Calu3 (cell line): ENCODE measurements around the gene XAF1. TPM values are rescaled to one million over a fixed set of nuclear protein-coding genes. Genes with fewer than 3 reads are reported as not detected.

Source experiments
- BruUV-seq: library from RNA; stranded (reverse); fragments of 400-500 nt; replicated peaks from 2 replicates; lab custom pipeline; 2021; lab: Mats Ljungman, UMichigan
- CTCF ChIA-PET: fragments of 300-600 bp; sonication (Branson Sonifier 250); formaldehyde crosslinking; loops from one replicate; lab custom pipeline; 2022; ENCODE audit warnings: antibody characterized with exemption; lab: Charles Lee
- DNase-seq: peaks from one replicate; pipeline ENCODE4 v3.0.0; 2022
- H3K27ac Mint-ChIP-seq: one replicate; pipeline ENCODE4 v1.8.0; 2022; ENCODE audit warnings: mixed read lengths; ENCODE audit not compliant: unreplicated experiment
- H3K27me3 Mint-ChIP-seq: one replicate; pipeline ENCODE4 v1.8.0; 2022; ENCODE audit warnings: mixed read lengths; ENCODE audit not compliant: unreplicated experiment
- H3K36me3 Mint-ChIP-seq: one replicate; pipeline ENCODE4 v1.8.0; 2022; ENCODE audit warnings: mild to moderate bottlenecking, moderate library complexity, mixed read lengths; ENCODE audit not compliant: insufficient read depth, unreplicated experiment
- H3K4me1 Mint-ChIP-seq: one replicate; pipeline ENCODE4 v1.8.0; 2022; ENCODE audit warnings: mild to moderate bottlenecking, low read depth, mixed read lengths; ENCODE audit not compliant: unreplicated experiment
- H3K4me3 Mint-ChIP-seq: one replicate; pipeline ENCODE4 v1.8.0; 2022; ENCODE audit warnings: mild to moderate bottlenecking, low read depth, moderate library complexity, mixed read lengths; ENCODE audit not compliant: unreplicated experiment
- H3K9me3 Mint-ChIP-seq: one replicate; pipeline ENCODE4 v1.8.0; 2022; ENCODE audit warnings: low read depth, mixed read lengths; ENCODE audit not compliant: unreplicated experiment
- intact Hi-C: fragments of 100-400 bp; cut with micrococcal nuclease; formaldehyde crosslinking; loops from one replicate; pipeline ENCODE4 v1.10.0; 2022; ENCODE audit not compliant: unreplicated experiment
- total RNA-seq: library from RNA; stranded (reverse); gene quantifications from 2 replicates; pipeline ENCODE4 v1.2.3, GENCODE V29; 2022
- TF ChIP-seq, protein P1 (sequence below): fragments of 200-600 bp; IDR thresholded peaks from one replicate; pipeline ENCODE4 v1.8.0; 2022; ENCODE audit warnings: antibody characterized with exemption; ENCODE audit not compliant: unreplicated experiment

Gene XAF1
- total RNA-seq, 1 experiment from 2014 or later, result 57.1 TPM

DNA sequence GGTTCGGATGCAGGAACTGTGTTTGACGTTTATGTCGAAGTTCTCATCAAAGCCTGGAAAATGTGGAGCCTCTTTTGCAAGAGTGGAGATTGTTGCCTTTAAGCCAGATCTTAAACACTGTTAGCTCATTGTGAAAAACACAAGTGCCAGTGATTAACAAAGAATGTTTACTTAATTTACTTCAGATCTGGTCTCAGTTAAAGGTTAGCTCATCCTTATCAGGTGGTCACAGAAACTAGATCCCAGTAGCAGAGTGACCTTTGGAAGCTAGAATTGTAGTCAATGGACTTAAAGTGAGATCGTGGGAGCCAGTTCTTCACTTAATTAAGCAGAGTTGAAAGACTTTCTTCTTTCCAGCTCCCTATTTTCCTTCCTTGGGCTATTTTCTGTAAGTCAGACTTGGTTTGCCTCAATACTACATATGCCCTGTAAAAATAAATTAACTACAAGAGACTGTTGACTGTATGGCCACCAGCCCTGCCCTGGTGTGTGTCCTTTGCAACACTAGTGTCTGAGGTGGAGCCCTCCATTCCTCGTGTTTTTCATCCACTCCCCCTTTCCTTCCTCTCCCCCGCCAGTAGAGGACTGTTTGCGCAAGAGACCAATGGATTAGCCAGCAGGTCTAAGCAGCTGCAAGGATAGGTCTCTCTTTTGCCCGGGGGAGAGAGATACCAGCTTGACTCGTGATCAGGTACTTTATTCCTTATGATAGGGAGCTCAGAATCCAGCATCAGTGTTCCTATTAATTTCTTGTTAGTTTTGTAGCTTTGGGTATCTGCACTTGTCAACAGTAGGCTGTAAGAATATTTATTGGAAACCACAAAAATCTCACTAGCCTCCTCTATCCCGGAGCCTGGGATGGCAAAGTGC lies 40.4 kb downstream of the XAF1 start:
- H3K4me1 Mint-ChIP-seq, result no peaks in the 10 kb centered on the region
- H3K27ac Mint-ChIP-seq, result no peak overlapping the region
- DNase-seq, result no peak
- intact Hi-C loops, result no loop called here
- no peaks in the 10 kb centered on the region for H3K9me3 Mint-ChIP-seq
- peaks cover 20% of the 10 kb centered on the region for H3K27me3 Mint-ChIP-seq
- no peak overlapping the region for H3K4me3 Mint-ChIP-seq
- TF ChIP-seq, protein P1, sequence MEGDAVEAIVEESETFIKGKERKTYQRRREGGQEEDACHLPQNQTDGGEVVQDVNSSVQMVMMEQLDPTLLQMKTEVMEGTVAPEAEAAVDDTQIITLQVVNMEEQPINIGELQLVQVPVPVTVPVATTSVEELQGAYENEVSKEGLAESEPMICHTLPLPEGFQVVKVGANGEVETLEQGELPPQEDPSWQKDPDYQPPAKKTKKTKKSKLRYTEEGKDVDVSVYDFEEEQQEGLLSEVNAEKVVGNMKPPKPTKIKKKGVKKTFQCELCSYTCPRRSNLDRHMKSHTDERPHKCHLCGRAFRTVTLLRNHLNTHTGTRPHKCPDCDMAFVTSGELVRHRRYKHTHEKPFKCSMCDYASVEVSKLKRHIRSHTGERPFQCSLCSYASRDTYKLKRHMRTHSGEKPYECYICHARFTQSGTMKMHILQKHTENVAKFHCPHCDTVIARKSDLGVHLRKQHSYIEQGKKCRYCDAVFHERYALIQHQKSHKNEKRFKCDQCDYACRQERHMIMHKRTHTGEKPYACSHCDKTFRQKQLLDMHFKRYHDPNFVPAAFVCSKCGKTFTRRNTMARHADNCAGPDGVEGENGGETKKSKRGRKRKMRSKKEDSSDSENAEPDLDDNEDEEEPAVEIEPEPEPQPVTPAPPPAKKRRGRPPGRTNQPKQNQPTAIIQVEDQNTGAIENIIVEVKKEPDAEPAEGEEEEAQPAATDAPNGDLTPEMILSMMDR, result no peak
- no peaks in the 10 kb centered on the region for H3K36me3 Mint-ChIP-seq
- no TSS peak for BruUV-seq
- CTCF ChIA-PET, result interaction anchor here (0.6 kb wide), 1 partner anchor 18 kb away, joined by 5 read pairs; no protein-coding TSS in a partner anchor

DNA sequence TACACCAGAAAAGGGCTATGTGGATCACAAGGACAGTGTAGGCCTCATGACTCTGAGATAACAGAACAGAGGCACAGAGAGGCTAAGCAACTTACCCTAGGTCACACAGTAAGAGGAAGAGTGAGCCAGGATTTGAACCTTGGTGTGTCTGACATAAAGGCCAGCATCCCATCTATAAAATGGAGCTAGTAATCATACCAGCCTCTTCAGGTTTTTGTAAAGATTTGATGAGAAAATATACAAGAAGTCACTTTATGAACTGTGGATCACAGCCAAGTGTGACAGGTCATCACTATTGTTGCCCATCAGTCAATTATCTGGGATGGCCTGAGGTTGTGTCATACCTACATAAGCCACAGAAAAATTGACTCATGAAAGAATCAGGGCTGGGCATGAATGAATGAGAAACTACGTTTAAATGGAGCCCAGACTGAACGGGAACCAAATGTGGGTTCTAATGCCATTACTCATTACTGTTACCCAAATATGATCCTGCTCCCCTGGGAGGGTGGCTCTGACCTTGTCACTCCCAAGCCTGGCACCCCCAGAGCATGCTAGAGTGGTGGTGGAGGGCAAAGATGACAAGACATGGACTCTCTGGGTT lies 41.1 kb downstream of the XAF1 start:
- Mint-ChIP-seq H3K9me3 (no peaks in the 10 kb centered on the region), H3K27ac (no peak overlapping the region), H3K27me3 (peaks cover 15% of the 10 kb centered on the region), H3K36me3 (no peaks in the 10 kb centered on the region), H3K4me1 (no peaks in the 10 kb centered on the region), H3K4me3 (no peak overlapping the region)
- DNase-seq, result no peak
- CTCF ChIA-PET, result interaction anchor here (0.6 kb wide), 1 partner anchor 17 kb away, joined by 5 read pairs; no protein-coding TSS in a partner anchor
- intact Hi-C loops, result no loop called here
- no TSS peak for BruUV-seq
- TF ChIP-seq, protein P1, result no peak

DNA sequence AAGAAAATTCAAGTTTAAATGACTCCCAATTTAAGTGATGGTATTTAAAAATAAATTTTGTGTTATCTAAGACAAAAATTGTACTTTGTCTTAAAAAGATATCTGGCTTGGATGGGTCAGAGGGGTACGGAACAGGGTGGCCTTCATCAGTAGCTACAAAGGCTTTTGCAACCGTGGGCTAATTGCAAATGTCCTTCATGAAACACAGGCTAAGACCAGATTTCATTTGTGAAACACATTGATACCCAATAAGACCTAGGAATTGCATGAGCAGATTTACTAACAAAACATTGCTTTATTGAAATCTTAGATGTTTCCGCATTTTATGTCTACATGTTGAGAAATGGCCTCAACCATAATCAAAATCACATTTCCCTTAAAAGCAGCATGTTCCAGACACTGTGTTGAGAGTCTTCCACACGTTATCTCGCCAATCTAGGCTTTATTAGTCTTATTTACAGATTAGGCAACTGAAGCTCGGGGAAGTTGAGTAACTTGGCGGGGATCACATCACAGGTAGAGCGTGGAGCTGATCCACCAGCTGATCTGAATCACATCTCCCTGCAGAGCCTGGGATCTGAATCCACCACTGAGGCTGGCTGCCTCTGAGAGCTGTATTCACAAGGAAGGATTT lies 42.0 kb downstream of the XAF1 start:
- no TSS peak for BruUV-seq
- Mint-ChIP-seq H3K4me1 (no peaks in the 10 kb centered on the region), H3K27ac (no peak overlapping the region), H3K27me3 (peaks cover 7% of the 10 kb centered on the region), H3K9me3 (no peaks in the 10 kb centered on the region), H3K36me3 (no peaks in the 10 kb centered on the region), H3K4me3 (no peak overlapping the region)
- TF ChIP-seq, protein P1, result no peak
- intact Hi-C loops, result no loop called here
- CTCF ChIA-PET, result interaction anchor here (0.7 kb wide), 1 partner anchor 10 kb away, joined by 3 read pairs; no protein-coding TSS in a partner anchor
- DNase-seq, result no peak

DNA sequence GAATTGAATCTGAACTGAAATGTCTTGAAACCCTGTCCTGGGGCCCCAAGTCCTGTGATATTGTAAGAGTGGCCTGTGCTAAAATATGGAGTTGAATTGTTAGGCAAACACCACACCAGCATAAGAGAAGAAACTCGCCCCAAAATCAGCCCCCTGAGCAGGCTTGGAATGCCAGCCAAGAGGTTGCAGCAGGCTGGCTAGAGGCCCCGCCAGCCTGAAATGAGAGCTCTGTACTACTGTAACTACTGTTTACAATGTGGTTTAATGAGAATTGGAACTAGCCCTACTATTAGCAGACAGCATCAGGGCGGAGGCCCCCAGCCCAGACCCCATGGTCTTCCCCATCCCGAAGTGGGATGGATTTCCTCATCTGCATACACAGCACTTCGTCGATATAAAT lies 43.9 kb downstream of the XAF1 start:
- no peaks in the 10 kb centered on the region for H3K36me3 Mint-ChIP-seq
- no TSS peak for BruUV-seq
- no peak for DNase-seq
- TF ChIP-seq, protein P1, result no peak
- intact Hi-C loops, result no loop called here
- H3K27me3 Mint-ChIP-seq, result no peaks in the 10 kb centered on the region
- no peak overlapping the region for H3K27ac Mint-ChIP-seq
- CTCF ChIA-PET, result no interaction called here
- no peaks in the 10 kb centered on the region for H3K9me3 Mint-ChIP-seq
- no peak overlapping the region for H3K4me3 Mint-ChIP-seq
- no peaks in the 10 kb centered on the region for H3K4me1 Mint-ChIP-seq
